ENCODE measurements around the gene LRP8.

The LRP8 gene

GRCh38 chr1:53314606-53315005, 13.3 kb downstream of the LRP8 start:
- no peak overlapping the region for H3K27ac ChIP-seq
- no peak for TF ChIP-seq CTCF (conservative IDR thresholded peaks at IDR 0.05)

- H3K27ac ChIP-seq: no peak overlapping the region
- no peak for TF ChIP-seq CTCF (conservative IDR thresholded peaks at IDR 0.05)
These were observed 13.8 kb downstream of the LRP8 start for GRCh38 chr1:53314096-53314495.

- H3K27ac ChIP-seq: no peak overlapping the region
- TF ChIP-seq CTCF (conservative IDR thresholded peaks at IDR 0.05): no peak
These were observed 14.3 kb downstream of the LRP8 start for GRCh38 chr1:53313556-53313955.

- no peak overlapping the region for H3K27ac ChIP-seq
- no peak for TF ChIP-seq CTCF (conservative IDR thresholded peaks at IDR 0.05)
These were observed 16.1 kb downstream of the LRP8 start for GRCh38 chr1:53311702-53312305.

GRCh38 chr1:53310847-53311681, 16.8 kb downstream of the LRP8 start:
- TF ChIP-seq CTCF (conservative IDR thresholded peaks at IDR 0.05): no peak
- no peak overlapping the region for H3K27ac ChIP-seq

- H3K27ac ChIP-seq: no peak overlapping the region
These were observed 18.1 kb downstream of the LRP8 start for GRCh38 chr1:53309802-53310201.

More at GRCh38 chr1:53309802-53310201, 18.1 kb downstream of the LRP8 start:
- TF ChIP-seq CTCF (conservative IDR thresholded peaks at IDR 0.05): no peak

Measured in VCaP (cell line).